Superior temporal gyrus (tissue), 1 donor: Measurements from ENCODE around the gene NEB.

Experiments
- DNase-seq: peaks from one replicate; pipeline ENCODE4 v3.0.0-alpha.2; 2016; ENCODE audit errors: extremely low spot score

Gene NEB

DNA sequence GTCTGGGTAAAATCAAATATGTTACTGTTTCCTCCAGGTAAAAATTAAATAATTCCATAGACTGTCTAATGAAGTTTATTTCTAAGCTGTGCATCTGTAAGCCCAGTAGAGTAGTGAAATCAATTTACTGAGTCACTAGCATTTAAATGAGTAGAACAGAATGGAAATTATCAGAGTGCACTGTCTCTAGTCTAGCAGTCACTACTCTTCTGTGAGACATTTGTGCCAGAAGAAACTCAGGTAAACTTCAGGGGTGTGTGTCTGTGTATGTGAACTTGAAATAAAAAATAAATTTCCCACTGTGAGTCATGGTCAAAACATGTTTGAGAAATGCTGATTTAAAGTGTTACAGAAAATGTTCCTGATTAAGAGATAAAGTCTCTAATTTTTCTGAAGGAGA, 178.2 kb downstream of the NEB start:
- DNase-seq: no peak

- DNase-seq: no peak
Observed at GRCh38 chr2:151552287-151552686, 182.0 kb downstream of the NEB start.

GRCh38 chr2:151551556-151551955, 182.7 kb downstream of the NEB start:
- no peak for DNase-seq

DNA sequence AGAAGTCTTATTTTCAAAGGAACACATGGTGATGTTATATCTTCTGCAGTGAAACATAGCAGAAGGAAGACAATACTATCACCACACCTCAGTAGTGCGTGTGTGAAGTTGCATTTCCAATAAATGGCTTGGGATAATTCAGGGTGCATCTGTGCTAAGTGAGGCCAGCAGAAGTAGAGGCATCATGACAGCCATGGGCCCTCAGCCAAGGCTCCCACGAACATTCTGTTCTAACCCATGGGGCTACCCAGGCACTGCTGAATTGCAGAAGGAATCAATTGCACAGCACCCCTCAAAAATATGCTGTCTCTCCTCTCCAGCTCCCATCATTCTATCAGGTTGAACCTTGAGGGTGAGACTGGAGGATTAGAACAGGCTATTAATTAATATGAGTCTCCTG, 185.1 kb downstream of the NEB start:
- DNase-seq: no peak

- peak; percentile 62 for DNase-seq
Observed at GRCh38 chr2:151544449-151544848, 189.8 kb downstream of the NEB start.

GRCh38 chr2:151543876-151544275, 190.4 kb downstream of the NEB start:
- no peak for DNase-seq

DNA sequence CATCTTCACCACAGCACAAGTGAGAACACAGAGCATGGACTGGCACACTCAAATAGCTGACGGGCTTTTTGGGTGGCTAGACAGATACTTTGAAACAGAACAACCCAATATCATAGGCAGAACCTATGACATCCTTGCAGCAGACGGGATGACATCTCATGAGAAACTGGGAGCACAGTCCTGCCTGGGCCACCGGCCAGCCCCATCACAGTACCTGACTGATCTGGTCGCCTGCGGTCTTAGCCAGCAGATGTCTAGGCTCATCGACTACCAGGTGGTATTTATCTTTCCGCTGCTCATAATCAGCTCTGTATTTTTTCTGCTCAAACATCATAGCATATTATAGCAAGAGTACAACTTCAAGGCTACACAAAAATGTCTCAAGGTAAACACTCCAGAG, 200.3 kb downstream of the NEB start:
- no peak for DNase-seq

GRCh38 chr2:151533127-151533526, 201.1 kb downstream of the NEB start:
- no peak for DNase-seq

DNA sequence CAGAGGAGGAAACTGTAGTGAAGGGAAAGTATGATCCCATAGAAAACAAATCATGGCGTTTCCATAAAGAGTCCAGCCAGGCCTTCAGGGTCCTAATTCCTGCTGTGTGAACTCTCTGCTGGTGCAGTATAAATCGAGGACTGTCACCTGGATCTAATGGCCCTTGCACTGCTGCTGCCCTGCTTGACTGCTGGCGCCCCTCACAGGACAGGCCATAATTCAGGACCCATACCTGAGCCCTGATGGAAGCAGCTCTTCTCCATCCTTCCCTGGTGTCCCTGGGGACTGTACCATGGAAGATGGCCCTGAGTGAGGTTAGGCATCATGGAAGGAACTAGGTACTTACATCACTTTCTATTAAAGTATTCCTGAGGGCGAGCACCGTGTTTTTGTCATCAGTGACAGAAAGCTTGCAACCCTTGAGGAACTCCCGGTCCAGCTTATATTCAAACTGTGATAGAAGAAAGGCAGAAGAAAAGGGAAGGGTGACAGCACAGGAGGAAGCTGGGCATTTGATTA, 207.6 kb downstream of the NEB start:
- no peak for DNase-seq

GRCh38 chr2:151525821-151526373, 208.4 kb downstream of the NEB start:
- DNase-seq: no peak

GRCh38 chr2:151523850-151524249, 210.4 kb downstream of the NEB start:
- no peak for DNase-seq

DNA sequence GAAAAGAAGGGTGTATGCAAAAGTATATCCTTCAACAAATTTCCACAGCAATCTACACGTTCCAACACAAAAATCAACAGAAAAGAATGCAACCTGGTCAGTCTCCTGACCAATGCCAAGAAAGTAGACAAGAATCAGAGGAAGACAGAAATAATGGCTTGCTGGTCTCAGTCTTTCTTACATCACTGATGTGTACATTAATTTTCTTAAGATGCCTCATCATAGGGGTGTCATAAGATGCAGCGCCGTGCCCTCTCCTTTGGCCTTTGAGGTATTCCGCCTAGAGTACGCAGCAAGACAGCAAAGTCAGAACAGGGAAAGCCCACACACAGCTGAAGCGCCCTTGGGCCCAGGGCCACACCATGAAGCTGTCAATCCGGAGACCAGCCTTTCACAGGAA, 211.7 kb downstream of the NEB start:
- no peak for DNase-seq

DNA sequence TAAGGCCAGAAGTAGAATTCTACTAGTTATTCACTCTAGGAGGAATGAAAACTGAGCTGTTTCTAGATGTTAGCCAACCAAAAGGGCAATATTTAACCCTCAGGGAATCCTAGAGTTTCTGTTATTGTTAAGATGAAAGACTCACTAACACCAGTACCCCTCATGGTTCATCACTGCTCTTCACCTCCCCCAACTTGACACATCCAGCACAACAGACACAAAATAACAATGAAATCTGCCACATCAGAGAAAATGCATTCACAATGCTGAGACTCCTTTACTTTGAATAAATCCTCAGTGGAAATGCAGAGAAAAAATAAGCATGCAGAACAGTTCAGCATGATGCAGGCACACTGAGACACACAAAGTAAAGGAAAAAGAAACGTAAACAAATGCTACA, 213.3 kb downstream of the NEB start:
- DNase-seq: no peak

DNA sequence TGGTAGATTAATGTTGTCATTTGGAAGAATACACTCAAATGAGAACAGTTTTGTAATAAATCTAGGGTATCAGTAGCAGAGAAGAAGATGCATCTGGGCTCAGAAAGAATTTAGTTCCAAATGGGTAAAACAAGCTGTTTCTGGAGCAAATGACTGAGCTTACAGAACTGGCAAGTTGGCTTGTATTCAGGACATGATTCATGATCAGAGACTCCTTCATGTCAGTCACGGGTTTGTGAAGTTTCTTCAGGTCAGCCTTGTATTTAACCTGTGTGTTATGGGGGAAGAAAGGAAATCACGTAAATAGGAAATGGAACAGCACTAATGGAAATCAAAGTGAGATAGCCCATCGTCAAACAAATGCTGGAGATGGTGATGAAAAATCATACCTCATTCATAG, 215.5 kb downstream of the NEB start:
- DNase-seq: peak; percentile 17

GRCh38 chr2:151508519-151508918, 225.8 kb downstream of the NEB start:
- no peak for DNase-seq

GRCh38 chr2:151506170-151506569, 228.1 kb downstream of the NEB start:
- no peak for DNase-seq

DNA sequence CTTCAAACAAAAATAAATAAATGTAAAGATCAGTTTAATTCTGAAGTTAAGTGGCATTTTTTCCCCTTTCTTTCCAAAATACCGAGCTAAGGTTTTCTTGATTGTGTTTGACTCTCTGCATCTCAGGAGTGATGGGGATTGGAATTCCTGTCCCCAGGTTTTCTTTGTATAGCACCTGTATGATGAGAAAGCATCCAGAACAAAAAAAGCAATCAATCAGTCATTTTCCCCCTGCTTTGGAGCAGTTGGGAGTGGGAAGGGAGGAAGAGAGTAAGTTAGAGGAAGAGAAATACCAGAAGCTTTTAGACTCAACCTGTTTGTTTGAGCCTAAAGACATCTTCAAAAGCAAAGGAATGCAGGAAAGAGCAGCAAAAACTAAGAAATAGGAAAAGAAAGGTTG, 236.1 kb downstream of the NEB start:
- DNase-seq: no peak

DNA sequence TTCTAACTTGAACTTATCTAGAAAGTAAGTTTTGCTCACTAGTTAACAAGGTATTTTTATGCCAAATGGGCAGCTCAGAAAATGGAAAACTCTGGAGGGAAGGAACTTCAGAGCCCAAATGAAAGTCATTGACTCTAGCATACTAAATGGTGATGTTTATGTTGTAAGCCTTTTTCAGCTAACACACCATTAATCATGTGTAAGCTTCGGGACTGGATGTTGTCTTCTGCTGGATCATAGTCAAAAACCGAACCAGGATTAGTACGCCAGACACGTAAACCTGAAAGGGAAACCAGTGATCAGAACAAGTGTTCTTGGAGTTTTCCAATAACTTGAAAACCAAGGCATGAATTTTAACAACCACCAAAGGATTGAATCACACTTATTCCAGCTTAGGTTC, 242.8 kb downstream of the NEB start:
- no peak for DNase-seq

GRCh38 chr2:151490276-151490675, 244.0 kb downstream of the NEB start:
- DNase-seq: no peak

DNA sequence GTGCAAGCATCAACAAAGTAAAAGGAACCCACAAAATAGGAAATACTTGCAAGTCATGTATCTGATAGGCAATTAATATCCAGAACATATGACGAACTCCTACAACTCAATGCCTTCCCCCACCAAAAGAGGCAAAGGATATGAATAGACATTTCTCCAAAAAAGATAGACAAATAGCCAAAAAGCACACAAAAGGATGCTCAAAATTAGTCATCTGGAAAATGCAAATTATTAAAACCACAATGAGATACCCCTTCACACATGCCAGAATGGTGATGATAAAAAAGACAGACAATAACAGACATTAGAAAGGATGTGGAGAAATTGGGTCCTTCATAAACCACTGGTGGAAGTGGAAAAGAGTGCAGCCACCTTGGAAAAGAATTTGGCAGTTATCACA, 248.2 kb downstream of the NEB start:
- no peak for DNase-seq

- DNase-seq: no peak
Observed at GRCh38 chr2:151484100-151484499, 250.2 kb downstream of the NEB start.

DNA sequence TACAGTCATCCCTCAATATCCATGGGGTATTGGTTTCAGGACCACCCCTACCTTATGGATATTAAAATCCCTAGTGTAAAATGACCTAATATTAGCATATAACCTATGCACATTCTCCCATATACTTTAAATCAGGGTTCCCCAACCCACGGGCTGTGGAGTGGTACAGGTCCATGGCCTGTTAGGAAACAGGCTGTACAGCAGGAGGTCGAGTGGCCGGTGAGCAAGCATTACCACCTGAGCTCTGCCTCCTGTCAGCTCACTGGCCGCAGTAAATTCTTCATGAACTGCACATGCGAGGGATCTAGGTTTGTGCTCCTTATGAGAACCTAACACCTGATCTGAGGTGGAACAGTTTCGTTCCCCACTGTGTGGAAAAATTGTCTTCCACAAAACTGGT, 250.7 kb downstream of the NEB start:
- no peak for DNase-seq

- no peak for DNase-seq
Observed at GRCh38 chr2:151482171-151482725, 252.0 kb downstream of the NEB start.

- DNase-seq: no peak
Observed at GRCh38 chr2:151481744-151482143, 252.5 kb downstream of the NEB start.
